CD4-positive, alpha-beta T cell treated with Interleukin-2 at 100 ng/mL for 4 hours (primary cell): ENCODE results near the gene ALKBH7.
A peak's percentile ranks its signal among the peaks of the same experiment; 100 is the strongest.
"Not testable (repeated sequence)": the region's sequence is repeated elsewhere in the genome, so short reads cannot be mapped to it uniquely, and the experiment has no call there.

Source experiments
- DNase-seq: peaks from one replicate; pipeline ENCODE4 v3.0.0-alpha.2; 2020; ENCODE audit warnings: low spot score

The ALKBH7 gene

DNA sequence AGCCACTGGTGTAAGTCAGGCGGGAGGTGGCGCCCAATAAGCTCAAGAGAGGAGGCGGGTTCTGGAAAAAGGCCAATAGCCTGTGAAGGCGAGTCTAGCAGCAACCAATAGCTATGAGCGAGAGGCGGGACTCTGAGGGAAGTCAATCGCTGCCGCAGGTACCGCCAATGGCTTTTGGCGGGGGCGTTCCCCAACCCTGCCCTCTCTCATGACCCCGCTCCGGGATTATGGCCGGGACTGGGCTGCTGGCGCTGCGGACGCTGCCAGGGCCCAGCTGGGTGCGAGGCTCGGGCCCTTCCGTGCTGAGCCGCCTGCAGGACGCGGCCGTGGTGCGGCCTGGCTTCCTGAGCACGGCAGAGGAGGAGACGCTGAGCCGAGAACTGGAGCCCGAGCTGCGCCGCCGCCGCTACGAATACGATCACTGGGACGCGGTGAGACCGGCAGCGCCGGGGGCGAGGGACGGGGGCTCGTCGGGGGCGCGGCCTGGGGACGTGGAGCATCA lies at the start of gene ALKBH7:
TSS of gene ALKBH7 (plus strand) at position 201 of the 502 bp plus-strand sequence. CDS start at position 228, 27 bp downstream.
- DNase-seq = peak; percentile 99

DNA sequence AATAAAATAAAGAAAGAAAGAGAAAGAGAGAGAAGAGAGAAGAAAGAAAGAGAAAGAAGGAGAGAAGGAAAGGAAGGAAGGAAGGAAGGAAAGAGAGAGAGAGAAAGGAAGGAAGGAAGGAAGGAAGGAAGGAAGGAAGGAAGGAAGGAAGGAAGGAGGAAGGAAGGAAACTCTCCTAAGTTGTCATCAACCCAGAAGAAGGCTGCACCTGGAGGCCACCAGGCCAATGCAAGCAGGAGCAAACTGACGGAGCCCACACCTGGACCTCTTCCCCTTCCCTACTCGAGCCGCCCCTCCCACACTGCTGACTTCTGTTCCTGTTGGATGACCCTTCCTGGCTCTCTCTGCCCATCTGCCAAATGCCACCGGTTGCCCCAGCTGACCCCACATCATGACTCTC lies 47.8 kb upstream of the ALKBH7 start:
- no peak for DNase-seq

DNA sequence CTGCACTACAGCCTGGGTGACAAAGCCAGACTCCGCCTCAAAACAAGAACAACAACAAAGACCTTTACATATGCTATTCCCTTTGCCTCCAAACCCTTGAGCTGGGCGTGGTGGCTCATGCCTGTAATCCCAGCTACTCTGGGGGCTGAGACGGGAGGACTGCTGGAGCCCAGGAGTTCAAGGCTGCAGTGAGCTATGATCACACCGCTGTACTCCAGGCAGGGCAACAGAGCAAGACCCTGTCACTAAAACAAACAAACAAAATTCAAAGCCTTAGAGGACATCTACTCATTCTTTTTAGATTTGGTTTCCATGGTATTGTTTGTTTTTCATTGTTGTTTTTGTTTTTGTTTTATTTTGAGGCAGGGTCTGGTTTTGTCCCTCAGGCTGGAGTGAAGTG lies 47.0 kb upstream of the ALKBH7 start:
- DNase-seq = no peak

- no peak for DNase-seq
Observed at GRCh38 chr19:6326815-6327214, 45.8 kb upstream of the ALKBH7 start.

GRCh38 chr19:6333439-6333838 lies 39.2 kb upstream of the ALKBH7 start, which contains the start of gene ACER1:
Gene ACER1 (minus strand): TSS chr19:6333612. CDS start chr19:6333551, 61 bp downstream.
- DNase-seq = no peak

DNA sequence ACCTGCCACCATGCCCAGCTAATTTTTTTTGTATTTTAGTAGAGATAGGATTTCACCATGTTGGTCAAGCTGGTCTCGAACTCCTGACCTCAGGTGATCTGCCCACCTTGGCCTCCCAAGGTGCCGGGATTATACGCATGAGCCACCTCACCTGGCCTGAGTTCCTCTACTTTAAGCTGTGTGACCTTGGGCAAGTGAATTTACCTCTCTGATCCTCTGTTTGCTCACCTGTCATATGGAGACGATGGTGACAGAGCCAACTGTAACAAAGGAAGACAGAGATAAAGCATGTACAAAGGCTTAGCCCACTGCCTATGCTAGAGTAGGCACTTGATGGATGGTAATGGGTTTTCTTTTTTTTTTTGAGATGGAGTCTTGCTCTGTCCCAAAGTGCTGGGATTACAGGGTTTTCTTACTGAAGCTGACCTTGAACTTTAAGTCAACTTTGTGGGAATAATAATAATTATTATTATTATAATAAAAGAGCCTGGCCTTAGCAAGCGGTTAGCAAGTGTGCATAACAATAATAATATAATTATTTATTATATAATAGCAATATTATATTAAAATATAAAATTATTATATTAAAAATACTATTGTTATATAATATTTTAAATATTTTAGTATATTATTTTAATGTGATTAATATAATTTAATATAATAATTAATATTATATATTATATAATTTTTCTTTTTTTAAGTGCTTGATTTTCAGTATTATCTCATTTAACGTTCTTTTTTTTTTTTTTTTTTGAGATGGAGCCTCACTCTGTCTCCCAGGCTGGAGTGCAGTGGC lies 37.9 kb upstream of the ALKBH7 start:
- DNase-seq = no peak

DNA sequence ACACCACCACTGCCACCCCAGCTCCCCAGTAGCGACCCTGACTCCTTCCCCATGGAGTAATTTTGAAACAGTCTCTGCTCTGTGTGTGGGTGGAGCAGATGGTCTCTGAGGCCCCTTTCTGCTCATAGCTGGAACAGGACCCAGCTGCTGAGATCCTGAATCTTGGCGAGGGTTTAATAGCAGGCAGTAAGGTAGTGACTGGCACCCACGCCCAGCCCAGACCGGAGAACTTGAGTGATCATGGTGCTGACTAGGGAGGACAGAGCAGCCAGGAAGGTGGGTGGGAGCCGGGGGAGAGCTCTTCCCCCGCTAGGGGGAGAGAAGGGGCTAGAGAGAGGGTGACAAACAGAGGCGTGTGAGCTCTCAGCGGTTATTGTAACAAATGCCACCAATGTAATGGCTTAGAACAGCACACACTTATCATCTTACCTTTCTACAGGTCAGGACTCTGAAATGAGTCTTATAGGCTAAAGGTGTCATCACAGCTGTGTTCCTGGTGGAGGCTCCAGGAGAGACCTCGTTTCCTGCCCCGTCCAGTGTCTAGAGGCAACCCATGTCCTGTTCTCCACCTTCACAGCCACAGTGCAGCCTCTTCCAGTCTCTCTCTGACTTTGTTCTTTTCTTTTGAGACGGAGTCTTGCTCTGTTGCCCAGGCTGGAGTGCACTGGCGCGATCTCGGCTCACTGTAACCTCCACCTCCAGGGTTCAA lies 31.9 kb upstream of the ALKBH7 start:
- DNase-seq = no peak

DNA sequence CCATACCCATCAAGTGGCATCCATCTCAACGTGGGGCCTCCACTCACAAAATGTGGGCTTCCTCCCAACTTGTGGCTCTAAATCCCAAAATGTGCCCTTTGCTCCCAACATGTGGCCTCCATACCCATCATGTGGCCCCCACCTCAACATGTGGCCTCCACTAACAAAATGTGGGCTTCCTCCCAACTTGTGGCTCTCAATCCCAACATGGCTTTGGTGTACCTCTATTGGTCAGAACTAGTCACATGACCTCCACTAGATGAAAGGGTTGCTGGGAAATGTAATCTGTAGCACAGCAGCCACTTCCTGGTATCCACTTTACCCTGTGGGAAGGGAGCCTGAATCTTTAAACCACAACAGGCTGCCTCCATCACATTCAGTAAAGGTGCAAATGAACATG lies 29.1 kb upstream of the ALKBH7 start:
- DNase-seq = no peak

DNA sequence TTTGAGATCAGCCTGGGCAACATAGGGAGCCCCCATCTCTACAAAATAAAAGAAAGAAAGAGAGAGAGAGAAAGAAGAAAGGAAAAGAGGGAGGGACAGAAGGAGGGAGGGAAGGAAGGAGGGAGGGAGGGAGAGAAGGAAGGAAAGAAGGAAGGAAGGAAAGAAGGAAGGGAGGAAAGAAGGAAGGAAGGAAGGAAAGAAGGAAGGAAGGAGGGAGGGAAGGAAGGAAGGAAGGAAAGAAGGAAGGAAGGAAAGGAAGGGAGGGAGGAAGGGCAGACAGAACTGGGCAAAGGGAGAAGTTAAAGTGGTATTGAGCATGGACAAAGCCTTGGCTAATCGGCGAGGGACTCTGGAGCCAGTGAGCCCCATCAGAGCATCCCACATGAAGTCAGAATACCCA lies 23.3 kb upstream of the ALKBH7 start:
- DNase-seq = not testable (repeated sequence)

DNA sequence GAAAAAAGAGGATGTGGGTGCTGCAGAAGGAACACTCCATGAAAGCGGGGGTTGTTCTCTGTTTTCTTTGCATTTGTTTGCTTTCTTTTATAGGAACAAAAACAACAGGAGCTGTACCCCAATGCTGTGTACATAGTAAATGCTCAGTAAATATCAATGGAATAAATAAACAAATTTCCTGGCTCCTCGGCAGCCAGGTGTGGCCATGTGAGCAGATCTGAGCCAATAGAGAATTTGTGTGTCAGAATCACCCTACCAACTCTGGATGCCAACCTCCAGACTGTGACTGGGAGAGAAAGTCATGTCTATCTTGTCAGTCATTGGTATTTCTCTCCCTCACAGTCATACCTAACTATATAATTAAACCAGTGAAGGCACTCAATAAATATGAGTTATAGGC lies 21.9 kb upstream of the ALKBH7 start:
- DNase-seq = no peak

GRCh38 chr19:6352381-6353165 lies 20.0 kb upstream of the ALKBH7 start:
- no peak for DNase-seq

DNA sequence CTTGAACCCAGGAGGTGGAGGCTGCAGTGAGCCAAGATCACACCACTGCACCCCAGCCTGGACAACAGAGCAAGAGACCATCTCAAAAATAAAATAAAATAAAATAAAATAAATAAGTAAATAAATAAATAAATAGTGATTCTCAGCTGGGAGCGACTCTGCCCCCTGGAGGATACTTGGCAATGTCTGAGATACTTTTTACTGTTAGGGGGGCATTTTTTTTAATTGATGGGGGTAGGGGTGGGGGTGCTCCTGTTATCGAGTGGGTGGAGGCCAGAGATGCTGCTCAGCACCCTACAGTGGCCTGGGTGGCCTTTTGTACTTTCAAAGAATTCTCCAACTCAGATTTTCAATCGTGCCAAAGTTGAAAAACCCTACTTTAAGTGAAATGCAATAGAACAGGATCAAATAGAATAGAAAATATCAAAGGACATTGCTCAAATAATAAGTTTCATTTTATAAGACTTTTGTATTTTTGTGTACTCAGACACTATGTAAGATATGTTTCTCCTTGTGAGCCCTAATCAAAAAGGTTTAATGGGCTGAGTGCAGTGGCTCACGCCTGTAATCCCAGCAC lies 18.4 kb upstream of the ALKBH7 start:
- no peak for DNase-seq

GRCh38 chr19:6355321-6356040 lies 17.1 kb upstream of the ALKBH7 start:
- not testable (repeated sequence) for DNase-seq

GRCh38 chr19:6357174-6357573 lies 15.4 kb upstream of the ALKBH7 start:
- DNase-seq = no peak

GRCh38 chr19:6358003-6358402 lies 14.6 kb upstream of the ALKBH7 start:
- DNase-seq = no peak

GRCh38 chr19:6359568-6360341 lies 12.8 kb upstream of the ALKBH7 start:
- DNase-seq = no peak

- not testable (repeated sequence) for DNase-seq
Observed at GRCh38 chr19:6360445-6360844, 12.1 kb upstream of the ALKBH7 start.

DNA sequence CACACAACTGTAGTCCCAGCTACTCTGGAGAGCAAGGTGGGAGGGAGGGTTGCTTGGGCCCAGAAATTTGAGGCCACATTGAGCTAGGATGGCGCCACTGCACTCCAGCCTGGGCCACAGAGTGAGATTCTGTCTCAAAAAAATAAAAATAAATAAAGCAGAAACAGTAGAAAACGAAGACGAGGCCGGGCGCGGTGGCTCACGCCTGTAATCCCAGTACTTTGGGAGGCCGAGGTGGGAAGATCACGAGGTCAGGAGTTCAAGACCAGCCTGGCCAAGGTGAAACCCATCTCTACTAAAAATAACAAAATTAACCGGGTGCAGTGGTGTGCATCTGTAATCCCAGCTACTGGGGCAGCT lies 11.8 kb upstream of the ALKBH7 start:
- not testable (repeated sequence) for DNase-seq

DNA sequence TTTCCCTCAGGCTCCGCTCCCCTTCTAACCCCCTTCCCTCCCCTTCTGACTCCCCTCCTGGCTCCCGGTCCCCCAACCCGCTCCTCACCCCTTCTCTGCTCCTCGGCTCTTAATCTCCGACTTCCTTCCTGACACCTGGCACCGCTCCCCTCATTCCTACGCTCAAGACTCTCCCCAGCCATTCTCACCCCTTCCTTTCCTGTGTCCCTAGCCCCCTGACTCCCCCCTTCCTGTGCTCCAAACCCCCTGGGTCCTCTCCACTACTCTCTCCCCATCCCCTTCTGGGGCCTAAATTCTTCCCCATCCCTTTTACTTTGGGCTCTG lies 10.6 kb upstream of the ALKBH7 start:
- DNase-seq = no peak

DNA sequence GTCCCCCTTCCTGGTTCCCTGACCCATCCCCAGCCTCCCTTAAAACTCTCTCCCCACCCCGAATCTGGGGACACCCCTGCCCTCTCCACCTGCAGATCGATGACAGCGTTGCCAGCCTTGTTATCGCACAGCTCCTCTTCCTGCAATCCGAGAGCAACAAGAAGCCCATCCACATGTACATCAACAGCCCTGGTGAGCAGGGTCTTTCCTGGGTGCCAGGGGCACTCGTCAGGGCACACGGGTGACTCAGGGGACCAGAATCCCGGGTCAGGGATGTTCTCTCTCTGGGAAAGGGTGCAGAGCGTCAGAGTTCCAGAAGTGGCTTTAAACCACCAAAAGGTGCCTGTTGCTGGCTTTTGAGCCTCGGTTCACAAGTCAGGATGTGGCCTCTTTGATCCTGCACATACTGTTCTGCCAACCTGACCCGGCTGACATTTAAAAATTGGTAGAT lies 10.2 kb upstream of the ALKBH7 start:
- peak; percentile 55 for DNase-seq

DNA sequence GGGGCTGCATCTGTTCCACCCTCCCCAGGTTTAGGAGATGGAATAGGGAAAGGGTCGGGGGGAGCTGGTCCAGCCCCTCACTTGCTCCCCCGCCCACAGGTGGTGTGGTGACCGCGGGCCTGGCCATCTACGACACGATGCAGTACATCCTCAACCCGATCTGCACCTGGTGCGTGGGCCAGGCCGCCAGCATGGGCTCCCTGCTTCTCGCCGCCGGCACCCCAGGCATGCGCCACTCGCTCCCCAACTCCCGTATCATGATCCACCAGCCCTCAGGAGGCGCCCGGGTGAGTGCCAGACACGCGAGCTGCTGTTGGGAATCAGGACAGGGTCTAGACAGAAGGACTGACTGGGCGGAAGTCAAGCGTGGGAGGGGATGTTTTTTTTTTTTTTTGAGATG lies 8.2 kb upstream of the ALKBH7 start:
- DNase-seq = no peak
